DMS53 treated with DMSO at 0.1 percent for 48 hours (cell line): ENCODE results near the gene GSG1L.
"Not testable (repeated sequence)": the region's sequence is repeated elsewhere in the genome, so short reads cannot be mapped to it uniquely, and the experiment has no call there.

Experiments used
- DNase-seq: peaks from one replicate; lab custom pipeline; 2025; ENCODE audit not compliant: unreplicated experiment; lab: John Stamatoyannopoulos, UW

Gene GSG1L

GRCh38 chr16:27985981-27986380 lies 77.5 kb downstream of the GSG1L start:
- no peak for DNase-seq

DNA sequence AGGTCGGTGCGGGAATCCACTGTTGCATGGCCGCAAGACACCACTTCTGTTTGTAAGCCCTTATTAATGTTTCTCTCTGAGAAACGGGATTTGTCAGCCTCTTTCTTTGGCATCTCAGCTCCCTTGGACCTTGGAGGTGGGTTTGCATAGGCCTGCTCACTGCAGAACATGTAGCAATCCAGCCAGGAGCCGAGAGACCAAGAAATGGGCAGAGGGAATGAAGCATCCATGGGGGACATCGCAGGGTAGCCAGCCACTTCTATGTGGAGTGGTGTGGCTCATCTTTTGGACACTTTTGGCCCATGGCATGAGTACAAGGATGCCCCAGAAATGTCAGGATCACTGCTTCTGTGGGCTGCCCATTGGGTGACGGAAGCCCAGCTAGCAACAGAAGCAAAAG lies 79.4 kb downstream of the GSG1L start:
- DNase-seq = no peak

DNA sequence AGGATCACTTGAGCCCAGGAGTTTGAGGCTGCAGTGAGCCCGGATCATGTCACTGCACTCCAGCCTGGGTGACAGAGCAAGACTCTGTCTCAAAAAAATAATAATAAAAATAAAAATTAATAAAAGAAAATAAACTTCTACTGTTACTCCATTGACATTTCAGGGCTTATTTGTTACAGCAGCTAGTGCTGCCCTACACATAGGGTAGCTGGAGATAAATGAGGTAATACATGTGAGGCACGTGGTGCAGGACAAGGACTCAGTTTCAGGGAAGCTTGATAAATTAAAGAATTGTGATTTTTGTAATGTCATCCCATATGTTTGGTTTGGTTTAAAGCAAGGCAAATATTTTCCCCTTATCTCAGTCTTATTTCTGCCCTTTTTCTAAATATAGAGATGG lies 80.3 kb downstream of the GSG1L start:
- DNase-seq = no peak

- DNase-seq = no peak
Observed at GRCh38 chr16:27982184-27982583, 81.3 kb downstream of the GSG1L start.

DNA sequence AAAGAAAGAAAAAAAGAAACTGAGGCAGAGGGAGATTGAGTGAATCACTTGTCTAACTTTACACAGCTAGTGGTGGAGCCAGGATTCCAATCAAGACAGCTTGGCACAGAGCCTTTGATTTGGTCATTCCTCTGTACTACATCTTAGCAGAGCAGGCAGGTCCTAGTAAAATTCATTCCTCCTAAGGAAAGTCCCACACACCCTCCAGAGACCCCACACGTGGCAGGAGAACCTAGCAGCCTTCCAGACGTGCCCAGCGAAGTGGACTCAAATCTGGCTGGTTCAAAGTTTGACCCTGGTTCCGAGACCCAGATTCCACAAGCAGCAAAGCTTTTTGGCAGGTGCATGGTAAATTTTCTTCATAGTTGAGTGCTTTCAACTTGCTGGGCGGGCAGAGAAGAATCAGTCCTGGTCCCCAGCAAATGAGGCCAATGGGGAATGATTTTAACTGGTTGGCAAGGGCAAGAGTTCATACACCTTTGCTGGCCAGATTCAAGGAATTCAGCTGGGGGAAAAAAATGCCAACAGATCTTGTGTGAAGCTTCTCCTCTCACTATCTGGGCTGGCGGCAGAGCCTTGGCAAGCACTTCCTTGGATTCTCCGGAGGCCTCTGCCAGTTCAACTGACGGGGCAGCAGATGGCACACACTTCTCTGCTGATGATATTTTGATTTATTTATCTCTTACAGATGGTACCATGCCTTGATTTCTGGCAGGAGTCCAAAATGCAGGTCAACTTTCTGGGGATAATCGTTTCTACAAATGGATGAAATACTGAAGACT lies 82.4 kb downstream of the GSG1L start:
- no peak for DNase-seq

- no peak for DNase-seq
Observed at GRCh38 chr16:27980076-27980775, 83.3 kb downstream of the GSG1L start.

DNA sequence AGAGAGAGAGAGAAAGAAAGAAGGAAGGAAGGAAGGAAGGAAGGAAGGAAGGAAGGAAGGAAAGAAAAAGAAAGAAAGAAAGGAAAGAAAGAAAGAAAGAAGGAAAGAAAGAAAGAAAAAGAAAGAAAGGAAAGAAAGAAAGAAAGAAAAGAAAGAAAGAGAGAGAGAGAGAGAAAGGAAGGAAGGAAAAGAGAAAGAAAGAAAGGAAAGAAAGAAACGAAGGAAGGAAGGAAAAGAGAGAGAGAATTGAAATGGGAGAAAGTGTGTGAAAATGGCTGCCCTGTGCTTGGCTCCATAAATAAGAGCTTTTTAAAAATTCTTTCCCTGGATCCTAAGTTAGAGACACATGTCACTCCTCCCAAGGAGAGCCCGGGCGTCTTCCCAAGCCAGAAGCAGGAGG lies 83.8 kb downstream of the GSG1L start:
- DNase-seq = not testable (repeated sequence)

- DNase-seq = no peak
Observed at GRCh38 chr16:27978876-27979275, 84.6 kb downstream of the GSG1L start.

- DNase-seq = no peak
Observed at GRCh38 chr16:27977966-27978365, 85.5 kb downstream of the GSG1L start.

GRCh38 chr16:27976990-27977389 lies 86.5 kb downstream of the GSG1L start:
- DNase-seq = no peak

DNA sequence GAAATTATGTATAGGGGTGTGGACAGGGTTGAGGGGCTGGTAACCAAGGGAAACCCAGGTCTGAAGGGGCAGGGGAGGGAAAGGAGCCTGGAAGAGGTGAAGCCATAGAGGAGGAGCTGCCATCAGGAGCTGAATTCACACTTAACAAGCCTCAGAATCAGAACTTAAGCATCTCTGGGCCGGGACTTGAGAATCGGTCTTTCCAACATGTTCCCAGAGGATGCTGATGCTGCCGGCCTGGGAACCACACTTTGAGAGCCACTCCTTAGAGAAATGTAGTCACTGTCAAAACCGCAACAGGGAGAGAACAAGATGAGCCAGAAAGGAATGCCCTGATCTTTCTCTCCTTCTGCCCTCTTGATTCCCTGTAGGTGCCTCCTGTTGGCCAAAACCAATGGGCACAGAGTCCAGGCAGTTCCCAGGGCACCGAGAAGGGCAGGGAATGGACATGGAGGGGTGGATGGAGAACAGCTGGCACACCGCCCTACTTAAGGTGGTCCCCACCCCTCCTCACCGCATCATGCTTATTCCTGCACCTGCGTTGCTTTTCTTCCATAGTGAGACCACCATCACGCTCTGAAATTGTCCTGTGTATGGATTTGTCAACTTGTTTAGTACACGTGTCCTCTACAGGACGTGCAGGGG lies 88.5 kb downstream of the GSG1L start:
- DNase-seq = no peak

DNA sequence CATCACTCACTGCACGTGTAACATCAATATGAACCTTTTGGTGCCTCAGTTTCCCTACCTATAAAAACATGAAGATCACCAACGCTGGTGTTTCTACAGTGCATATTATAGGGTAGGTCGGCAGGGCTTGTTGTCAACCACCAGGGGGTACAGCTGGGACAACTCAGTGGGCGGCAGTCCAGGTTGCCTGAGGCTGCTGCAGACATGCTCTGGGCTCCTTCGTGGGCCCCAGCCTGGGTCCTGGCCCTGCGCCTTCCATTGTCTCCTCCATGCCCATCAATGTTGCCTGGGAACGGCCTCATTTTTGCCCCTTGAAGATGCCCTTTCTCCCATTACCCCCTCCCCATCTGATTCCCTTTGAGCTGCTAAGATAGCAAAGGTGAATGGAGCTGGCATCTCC lies 89.8 kb downstream of the GSG1L start:
- DNase-seq = no peak

DNA sequence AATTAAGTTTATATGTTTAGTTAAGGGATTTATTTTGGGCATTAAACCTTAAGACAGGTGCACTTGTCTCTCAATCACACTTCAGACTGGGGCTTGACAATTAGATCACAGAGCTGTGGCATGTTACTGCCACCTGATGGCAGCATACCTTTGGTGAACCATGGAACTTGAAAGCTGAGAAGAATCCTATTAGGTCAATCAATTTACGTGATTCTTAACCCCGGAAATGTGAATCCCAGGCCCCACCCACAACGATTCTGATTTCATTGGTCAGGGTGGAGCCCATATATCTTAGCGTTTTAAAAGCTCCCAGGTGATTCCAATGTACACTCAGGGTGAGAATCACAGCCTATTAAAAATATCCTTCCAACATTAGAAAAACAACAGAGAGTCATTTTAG lies 91.0 kb downstream of the GSG1L start:
- peak; percentile 44 for DNase-seq

- no peak for DNase-seq
Observed at GRCh38 chr16:27969574-27969973, 93.9 kb downstream of the GSG1L start.

DNA sequence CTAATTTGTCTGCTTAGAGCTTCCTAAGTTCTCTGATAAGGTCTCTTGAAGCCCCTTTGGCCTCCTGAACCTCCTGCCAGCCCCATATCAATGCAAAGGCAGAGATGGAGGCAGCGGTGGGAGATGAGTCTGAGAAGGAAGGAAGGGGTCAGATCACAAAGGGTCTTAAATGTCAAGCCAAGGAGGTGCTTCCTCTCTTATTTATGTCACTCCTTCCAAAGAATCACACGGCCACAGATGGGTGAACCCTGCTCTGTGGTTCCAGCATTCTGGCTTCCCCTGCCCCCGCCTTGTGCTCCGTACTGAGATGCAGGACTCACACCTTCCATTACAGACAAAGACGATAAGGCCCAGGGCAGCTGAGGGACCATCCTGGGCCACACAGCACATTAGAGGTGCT lies 96.3 kb downstream of the GSG1L start:
- DNase-seq = no peak

- DNase-seq = no peak
Observed at GRCh38 chr16:27966756-27967155, 96.8 kb downstream of the GSG1L start.

GRCh38 chr16:27965801-27966200 lies 97.7 kb downstream of the GSG1L start:
- DNase-seq = no peak

DNA sequence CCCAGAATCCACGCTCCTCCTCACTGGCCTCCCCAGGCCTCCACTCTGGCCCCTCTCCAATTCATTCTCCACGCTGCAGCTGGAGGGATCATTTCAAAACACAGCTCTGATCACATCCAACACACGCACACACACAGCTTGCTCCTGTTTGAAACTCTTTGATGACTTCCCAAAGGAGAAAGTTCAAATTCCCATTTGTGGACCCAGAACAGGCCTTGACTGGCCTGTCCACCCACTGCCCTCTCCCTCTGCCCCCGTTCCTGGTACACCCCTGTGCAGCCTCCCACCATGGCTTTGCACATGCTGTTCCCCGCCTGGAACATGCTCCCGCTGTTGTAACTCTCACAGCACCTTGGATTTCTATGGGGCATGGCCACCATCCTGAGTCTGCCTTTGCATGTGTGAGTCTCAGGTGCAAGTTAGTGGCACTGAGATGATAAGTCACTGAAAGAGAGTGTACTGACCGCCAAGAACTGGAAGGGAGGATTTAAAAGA lies 100.0 kb downstream of the GSG1L start:
- no peak for DNase-seq

DNA sequence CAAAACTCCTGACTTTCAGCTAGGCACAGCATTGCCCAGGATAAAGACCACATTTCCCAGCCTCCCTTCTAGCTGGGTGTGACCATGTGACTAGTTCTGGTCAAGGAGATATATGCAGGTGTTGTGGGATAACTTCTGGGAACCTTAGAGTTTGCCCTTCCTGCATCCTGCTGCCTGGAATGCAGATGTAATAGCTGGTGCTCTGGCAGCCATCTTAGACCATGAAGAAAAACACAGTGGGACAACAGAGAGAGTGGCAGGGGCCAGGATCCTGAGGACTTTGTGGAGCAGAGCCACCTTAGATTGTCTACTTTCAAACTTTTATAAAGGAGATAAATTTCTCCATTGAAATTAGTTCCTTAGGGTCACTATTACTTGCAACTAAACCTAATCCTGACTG lies 101.3 kb downstream of the GSG1L start:
- DNase-seq = no peak

DNA sequence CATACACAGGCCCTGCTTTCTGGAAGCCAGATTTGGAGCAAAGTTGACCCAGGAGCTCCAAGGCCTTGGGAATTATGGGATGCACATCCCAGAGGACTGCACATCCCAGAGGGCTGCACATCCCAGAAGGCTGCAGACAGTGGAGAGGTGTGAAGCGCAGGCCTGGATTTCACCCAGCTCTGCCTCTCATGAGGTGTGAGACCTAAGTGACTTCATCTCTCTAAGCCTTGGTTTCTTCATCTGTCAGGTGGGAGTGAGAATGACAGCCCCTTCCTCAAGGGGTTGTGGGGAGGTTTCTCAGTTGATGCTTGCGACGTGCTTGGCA lies 102.3 kb downstream of the GSG1L start:
- DNase-seq = no peak

- DNase-seq = no peak
Observed at GRCh38 chr16:27960619-27961295, 102.8 kb downstream of the GSG1L start.

- DNase-seq = no peak
Observed at GRCh38 chr16:27959914-27960313, 103.6 kb downstream of the GSG1L start.
